D721Med (cell line): ENCODE results near the gene IL1RAP.

Experiments used
- DNase-seq: peaks from one replicate; pipeline ENCODE4 v3.0.0; 2011; ENCODE audit warnings: low spot score; ENCODE audit not compliant: insufficient read length
- FAIRE-seq: peaks from 2 replicates; lab custom pipeline; 2011; peaks lifted over from hg19 to GRCh38; lab: Jason Lieb, UNC
- CTCF ChIP-seq: IDR thresholded peaks from 2 replicates; pipeline ENCODE4 v1.5.1; 2012; ENCODE audit warnings: mild to moderate bottlenecking, control low read depth; ENCODE audit not compliant: insufficient read depth; ENCODE audit errors: missing control alignments

IL1RAP gene

GRCh38 chr3:190692256-190692655 lies 178.4 kb downstream of the IL1RAP start:
- DNase-seq (no peak), FAIRE-seq (no peak)
- no peak for TF ChIP-seq CTCF

GRCh38 chr3:190694335-190695001 lies 180.6 kb downstream of the IL1RAP start:
- no peak for TF ChIP-seq CTCF
- FAIRE-seq = no peak
- no peak for DNase-seq

GRCh38 chr3:190695225-190695624 lies 181.3 kb downstream of the IL1RAP start:
- DNase-seq (no peak), FAIRE-seq (peak; percentile 64)
- TF ChIP-seq CTCF = no peak

GRCh38 chr3:190695994-190696393 lies 182.1 kb downstream of the IL1RAP start:
- DNase-seq (no peak), FAIRE-seq (no peak)
- no peak for TF ChIP-seq CTCF

- DNase-seq (no peak), FAIRE-seq (no peak)
- TF ChIP-seq CTCF = peak; percentile 69
These were observed 183.1 kb downstream of the IL1RAP start for GRCh38 chr3:190696777-190697501.

- FAIRE-seq = no peak
- no peak for TF ChIP-seq CTCF
These were observed 183.6 kb downstream of the IL1RAP start for GRCh38 chr3:190697502-190697830.

GRCh38 chr3:190697901-190698300 lies 184.0 kb downstream of the IL1RAP start:
- DNase-seq = no peak
- FAIRE-seq = no peak
- no peak for TF ChIP-seq CTCF

More at GRCh38 chr3:190697502-190697830, 183.6 kb downstream of the IL1RAP start:
- no peak for DNase-seq
